HepG2 (cell line): ENCODE results near the gene NEURL4. TPM values are rescaled to one million over a fixed set of nuclear protein-coding genes. Genes with fewer than 3 reads are reported as not detected.
A peak's percentile ranks its signal among the peaks of the same experiment; 100 is the strongest.

ENCODE experiments used
- FOXK2 ChIP-seq: fragments of 450-650 bp; IDR thresholded peaks from 2 replicates; pipeline ENCODE4 v1.6.1; 2016
- MED8 ChIP-seq: sonication (generic); formaldehyde crosslinking; IDR thresholded peaks from 2 replicates; pipeline ENCODE4 v1.8.1; 2023; ENCODE audit warnings: mild to moderate bottlenecking, missing genetic modification reagents; ENCODE audit not compliant: insufficient replicate concordance
- NKX3-1 ChIP-seq: sonication (generic); formaldehyde crosslinking; IDR thresholded peaks from 2 replicates; pipeline ENCODE4 v1.5.0; 2020; ENCODE audit warnings: missing genetic modification reagents
- NR2F1 ChIP-seq, 2 experiments: fragments of 450-650 bp in 1 of 2; formaldehyde crosslinking in 1 of 2; IDR thresholded peaks; 2 replicates each; pipeline versions ENCODE4 v1.5.0 to v1.6.1; 2016 to 2020; ENCODE audit warnings: mild to moderate bottlenecking in 1 of 2, missing compliant biosample characterization in 1 of 2, missing genetic modification reagents in 1 of 2, moderate library complexity in 1 of 2
- PATZ1 ChIP-seq: sonication (generic); formaldehyde crosslinking; IDR thresholded peaks from 2 replicates; pipeline ENCODE4 v1.4.0; 2020; ENCODE audit warnings: missing genetic modification reagents
- TP53 ChIP-seq: sonication (generic); formaldehyde crosslinking; conservative IDR thresholded peaks from 2 replicates; pipeline ENCODE4 v1.4.0; 2020; ENCODE audit warnings: missing genetic modification reagents
- WIZ ChIP-seq: sonication (generic); formaldehyde crosslinking; IDR thresholded peaks from 2 replicates; pipeline ENCODE4 v1.5.1; 2020; ENCODE audit warnings: mild to moderate bottlenecking, missing genetic modification reagents
- YY1 ChIP-seq: IDR thresholded peaks from 2 replicates; pipeline ENCODE4 v1.6.1; 2011; ENCODE audit warnings: low read length, low read depth, moderate library complexity, mild to moderate bottlenecking; ENCODE audit not compliant: insufficient read depth, insufficient replicate concordance
- ZBTB49 ChIP-seq: sonication (generic); formaldehyde crosslinking; IDR thresholded peaks from 2 replicates; pipeline ENCODE4 v1.4.0; 2020; ENCODE audit warnings: missing genetic modification reagents, borderline replicate concordance
- ZBTB7A ChIP-seq: sonication (generic); formaldehyde crosslinking; IDR thresholded peaks from 2 replicates; pipeline ENCODE4 v1.8.0; 2022; ENCODE audit warnings: mild to moderate bottlenecking, missing genetic modification reagents
- ZNF160 ChIP-seq: sonication (generic); formaldehyde crosslinking; IDR thresholded peaks from 2 replicates; pipeline ENCODE4 v1.8.0; 2022; ENCODE audit warnings: mild to moderate bottlenecking, inconsistent platforms, missing genetic modification reagents
- ZNF30 ChIP-seq: sonication (generic); formaldehyde crosslinking; IDR thresholded peaks from 2 replicates; pipeline ENCODE4 v1.5.0; 2020; ENCODE audit warnings: mild to moderate bottlenecking, missing genetic modification reagents
- ZNF441 ChIP-seq: sonication (generic); formaldehyde crosslinking; IDR thresholded peaks from 2 replicates; pipeline ENCODE4 v1.7.0; 2021; ENCODE audit warnings: missing genetic modification reagents, borderline replicate concordance
- ZNF562 ChIP-seq: sonication (generic); formaldehyde crosslinking; IDR thresholded peaks from 2 replicates; pipeline ENCODE4 v1.8.0; 2022; ENCODE audit warnings: missing genetic modification reagents, borderline replicate concordance
- ZNF569 ChIP-seq: sonication (generic); formaldehyde crosslinking; IDR thresholded peaks from 2 replicates; pipeline ENCODE4 v1.5.0; 2020; ENCODE audit warnings: mild to moderate bottlenecking, missing genetic modification reagents, moderate library complexity, borderline replicate concordance
- ZNF660 ChIP-seq: sonication (generic); formaldehyde crosslinking; IDR thresholded peaks from 2 replicates; pipeline ENCODE4 v1.5.1; 2020; ENCODE audit warnings: mild to moderate bottlenecking, low read depth, missing genetic modification reagents, borderline replicate concordance
- ZNF672 ChIP-seq: sonication (generic); formaldehyde crosslinking; IDR thresholded peaks from 2 replicates; pipeline ENCODE4 v1.8.1; 2022; ENCODE audit warnings: missing genetic modification reagents
- polyA plus RNA-seq, 8 experiments: library from polyadenylated mRNA; depleted of rRNA in 3 of 8; stranded (reverse) in 7 of 8; unstranded in 1 of 8; fragments of >200 nt; fragmentation: Illumina TruSeq in 4 of 8; extraction: Trizol in 4 of 8; gene quantifications; 2 replicates each; pipeline versions ENCODE4 v1.2.1 to v1.2.3, GENCODE V29; 2011 to 2016; ENCODE audit warnings: low read depth in 4 of 8, missing spikeins in 1 of 8, mixed read lengths in 1 of 8; ENCODE audit not compliant: insufficient read depth in 1 of 8
- total RNA-seq, 5 experiments: library from RNA; depleted of rRNA; stranded (reverse); fragments of >200 nt; fragmentation: Illumina TruSeq; extraction: Trizol; gene quantifications; 2 replicates each; pipeline ENCODE4 v1.2.3, GENCODE V29; 2016; ENCODE audit warnings: low read depth in 1 of 5
- TF ChIP-seq, protein P1 (sequence below): sonication (generic); formaldehyde crosslinking; IDR thresholded peaks from 2 replicates; pipeline ENCODE4 v1.5.1; 2020; ENCODE audit warnings: mild to moderate bottlenecking, moderate library complexity, missing genetic modification reagents
- TF ChIP-seq, protein P2 (sequence below): sonication (generic); formaldehyde crosslinking; IDR thresholded peaks from 2 replicates; pipeline ENCODE4 v1.4.0; 2020; ENCODE audit warnings: mild to moderate bottlenecking, missing genetic modification reagents, borderline replicate concordance

The NEURL4 gene
- total and polyA plus RNA-seq, 2 of the 13 experiments (the other 11 are each of a cell fraction or from before 2014, with no cell fraction given) = 14.8 to 15.7 TPM

- TF ChIP-seq ZNF160 (CRISPR knock-in tag) (no peak), MED8 (no peak), FOXK2 (no peak), ZNF660 (no peak), ZNF569 (no peak), ZNF30 (CRISPR knock-in tag) (no peak), TP53 (CRISPR knock-in tag) (no peak), NR2F1 (CRISPR knock-in tag; IDR thresholded peaks at IDR 0.05) (no peak), PATZ1 (CRISPR knock-in tag) (0 out of 2 replicates have a peak, but pooled peaks have one; percentile 20), YY1 (peak; percentile 38), ZNF562 (no peak), ZBTB49 (no peak), ZNF441 (no peak), WIZ (CRISPR knock-in tag) (no peak), NKX3-1 (CRISPR knock-in tag) (no peak), ZNF672 (CRISPR knock-in tag) (no peak; the same call in 1 of the 2 replicates), ZBTB7A (CRISPR knock-in tag) (no peak)
- TF ChIP-seq, protein P1, sequence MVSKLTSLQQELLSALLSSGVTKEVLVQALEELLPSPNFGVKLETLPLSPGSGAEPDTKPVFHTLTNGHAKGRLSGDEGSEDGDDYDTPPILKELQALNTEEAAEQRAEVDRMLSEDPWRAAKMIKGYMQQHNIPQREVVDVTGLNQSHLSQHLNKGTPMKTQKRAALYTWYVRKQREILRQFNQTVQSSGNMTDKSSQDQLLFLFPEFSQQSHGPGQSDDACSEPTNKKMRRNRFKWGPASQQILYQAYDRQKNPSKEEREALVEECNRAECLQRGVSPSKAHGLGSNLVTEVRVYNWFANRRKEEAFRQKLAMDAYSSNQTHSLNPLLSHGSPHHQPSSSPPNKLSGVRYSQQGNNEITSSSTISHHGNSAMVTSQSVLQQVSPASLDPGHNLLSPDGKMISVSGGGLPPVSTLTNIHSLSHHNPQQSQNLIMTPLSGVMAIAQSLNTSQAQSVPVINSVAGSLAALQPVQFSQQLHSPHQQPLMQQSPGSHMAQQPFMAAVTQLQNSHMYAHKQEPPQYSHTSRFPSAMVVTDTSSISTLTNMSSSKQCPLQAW (CRISPR knock-in tag) = peak; percentile 90
- TF ChIP-seq, protein P2, sequence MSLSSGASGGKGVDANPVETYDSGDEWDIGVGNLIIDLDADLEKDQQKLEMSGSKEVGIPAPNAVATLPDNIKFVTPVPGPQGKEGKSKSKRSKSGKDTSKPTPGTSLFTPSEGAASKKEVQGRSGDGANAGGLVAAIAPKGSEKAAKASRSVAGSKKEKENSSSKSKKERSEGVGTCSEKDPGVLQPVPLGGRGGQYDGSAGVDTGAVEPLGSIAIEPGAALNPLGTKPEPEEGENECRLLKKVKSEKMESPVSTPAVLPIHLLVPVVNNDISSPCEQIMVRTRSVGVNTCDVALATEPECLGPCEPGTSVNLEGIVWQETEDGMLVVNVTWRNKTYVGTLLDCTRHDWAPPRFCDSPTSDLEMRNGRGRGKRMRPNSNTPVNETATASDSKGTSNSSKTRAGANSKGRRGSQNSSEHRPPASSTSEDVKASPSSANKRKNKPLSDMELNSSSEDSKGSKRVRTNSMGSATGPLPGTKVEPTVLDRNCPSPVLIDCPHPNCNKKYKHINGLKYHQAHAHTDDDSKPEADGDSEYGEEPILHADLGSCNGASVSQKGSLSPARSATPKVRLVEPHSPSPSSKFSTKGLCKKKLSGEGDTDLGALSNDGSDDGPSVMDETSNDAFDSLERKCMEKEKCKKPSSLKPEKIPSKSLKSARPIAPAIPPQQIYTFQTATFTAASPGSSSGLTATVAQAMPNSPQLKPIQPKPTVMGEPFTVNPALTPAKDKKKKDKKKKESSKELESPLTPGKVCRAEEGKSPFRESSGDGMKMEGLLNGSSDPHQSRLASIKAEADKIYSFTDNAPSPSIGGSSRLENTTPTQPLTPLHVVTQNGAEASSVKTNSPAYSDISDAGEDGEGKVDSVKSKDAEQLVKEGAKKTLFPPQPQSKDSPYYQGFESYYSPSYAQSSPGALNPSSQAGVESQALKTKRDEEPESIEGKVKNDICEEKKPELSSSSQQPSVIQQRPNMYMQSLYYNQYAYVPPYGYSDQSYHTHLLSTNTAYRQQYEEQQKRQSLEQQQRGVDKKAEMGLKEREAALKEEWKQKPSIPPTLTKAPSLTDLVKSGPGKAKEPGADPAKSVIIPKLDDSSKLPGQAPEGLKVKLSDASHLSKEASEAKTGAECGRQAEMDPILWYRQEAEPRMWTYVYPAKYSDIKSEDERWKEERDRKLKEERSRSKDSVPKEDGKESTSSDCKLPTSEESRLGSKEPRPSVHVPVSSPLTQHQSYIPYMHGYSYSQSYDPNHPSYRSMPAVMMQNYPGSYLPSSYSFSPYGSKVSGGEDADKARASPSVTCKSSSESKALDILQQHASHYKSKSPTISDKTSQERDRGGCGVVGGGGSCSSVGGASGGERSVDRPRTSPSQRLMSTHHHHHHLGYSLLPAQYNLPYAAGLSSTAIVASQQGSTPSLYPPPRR (CRISPR knock-in tag) = no peak
Observed at GRCh38 chr17:7280519-7281073, 48.5 kb downstream of the NEURL4 start (continued).
